Measurements from ENCODE around the gene ZNF143.

Gene ZNF143

GRCh38 chr11:9569588-9570164 lies 108.9 kb downstream of the ZNF143 start:
- peak overlapping the region; percentile 100 for H3K27ac ChIP-seq (ENCODE audit: low read depth, low read length)
- peak overlapping the region; percentile 56; the same call in 1 of the 2 replicates for H3K4me3 ChIP-seq (ENCODE audit: low read depth, low read length)
- no peak overlapping the region for H2AFZ ChIP-seq (ENCODE audit: low read length, unreplicated experiment)
- H3K4me1 ChIP-seq (ENCODE audit: control insufficient read depth, insufficient read depth, low read length, unreplicated experiment) = peaks cover 45% of the 10 kb centered on the region
- no peaks in the 10 kb centered on the region for H3K27me3 ChIP-seq (ENCODE audit: insufficient read depth, low read length)
- H3K36me3 ChIP-seq (ENCODE audit: insufficient read depth, low read length) = no peaks in the 10 kb centered on the region
- peaks cover 11% of the 10 kb centered on the region for H3K79me2 ChIP-seq (ENCODE audit: control insufficient read depth, insufficient read depth, low read length, unreplicated experiment)

- no peak overlapping the region for H2AFZ ChIP-seq (ENCODE audit: low read length, unreplicated experiment)
Measured at GRCh38 chr11:9570313-9571025, 109.7 kb downstream of the ZNF143 start.

GRCh38 chr11:9571071-9571762 lies 110.4 kb downstream of the ZNF143 start:
- Histone ChIP-seq H3K27me3 (ENCODE audit: insufficient read depth, low read length) (no peaks in the 10 kb centered on the region), H3K27ac (ENCODE audit: low read depth, low read length) (peak overlapping the region; percentile 96; the same call in 1 of the 2 replicates), H2AFZ (ENCODE audit: low read length, unreplicated experiment) (no peak overlapping the region), H3K4me3 (ENCODE audit: low read depth, low read length) (no peak overlapping the region), H3K36me3 (ENCODE audit: insufficient read depth, low read length) (peaks cover 11% of the 10 kb centered on the region), H3K79me2 (ENCODE audit: control insufficient read depth, insufficient read depth, low read length, unreplicated experiment) (peaks cover 27% of the 10 kb centered on the region), H3K4me1 (ENCODE audit: control insufficient read depth, insufficient read depth, low read length, unreplicated experiment) (peaks cover 34% of the 10 kb centered on the region)

More at GRCh38 chr11:9570313-9571025, 109.7 kb downstream of the ZNF143 start:
- peaks cover 19% of the 10 kb centered on the region for H3K79me2 ChIP-seq (ENCODE audit: control insufficient read depth, insufficient read depth, low read length, unreplicated experiment)
- H3K4me3 ChIP-seq (ENCODE audit: low read depth, low read length) = no peak overlapping the region
- no peak overlapping the region for H3K27ac ChIP-seq (ENCODE audit: low read depth, low read length)
- H3K27me3 ChIP-seq (ENCODE audit: insufficient read depth, low read length) = no peaks in the 10 kb centered on the region
- peaks cover 38% of the 10 kb centered on the region for H3K4me1 ChIP-seq (ENCODE audit: control insufficient read depth, insufficient read depth, low read length, unreplicated experiment)
- H3K36me3 ChIP-seq (ENCODE audit: insufficient read depth, low read length) = peaks cover 4% of the 10 kb centered on the region; the same call in 1 of the 2 replicates

GRCh38 chr11:9571763-9572115 lies 110.9 kb downstream of the ZNF143 start:
- no peak overlapping the region for H2AFZ ChIP-seq (ENCODE audit: low read length, unreplicated experiment)
- H3K27me3 ChIP-seq (ENCODE audit: insufficient read depth, low read length) = no peaks in the 10 kb centered on the region
- H3K36me3 ChIP-seq (ENCODE audit: insufficient read depth, low read length) = peaks cover 16% of the 10 kb centered on the region
- peaks cover 32% of the 10 kb centered on the region for H3K79me2 ChIP-seq (ENCODE audit: control insufficient read depth, insufficient read depth, low read length, unreplicated experiment)
- H3K4me1 ChIP-seq (ENCODE audit: control insufficient read depth, insufficient read depth, low read length, unreplicated experiment) = peaks cover 32% of the 10 kb centered on the region
- no peak overlapping the region for H3K4me3 ChIP-seq (ENCODE audit: low read depth, low read length)
- peak overlapping the region; percentile 96; the same call in 1 of the 2 replicates for H3K27ac ChIP-seq (ENCODE audit: low read depth, low read length)

GRCh38 chr11:9573052-9573774 lies 112.4 kb downstream of the ZNF143 start, which contains the start of gene WEE1:
WEE1 (plus strand) TSS chr11:9573670; CDS start chr11:9573934, 264 bp downstream.
- Histone ChIP-seq H3K4me3 (ENCODE audit: low read depth, low read length) (peak within 1 kb of the TSS; percentile 95), H2AFZ (ENCODE audit: low read length, unreplicated experiment) (peak within 1 kb of the TSS; percentile 9), H3K36me3 (ENCODE audit: insufficient read depth, low read length) (peaks cover 31% of the 10 kb centered on the region), H3K27me3 (ENCODE audit: insufficient read depth, low read length) (no peaks in the 10 kb centered on the region), H3K4me1 (ENCODE audit: control insufficient read depth, insufficient read depth, low read length, unreplicated experiment) (peaks cover 38% of the 10 kb centered on the region), H3K27ac (ENCODE audit: low read depth, low read length) (peak within 1 kb of the TSS; percentile 96), H3K79me2 (ENCODE audit: control insufficient read depth, insufficient read depth, low read length, unreplicated experiment) (peaks cover 47% of the 10 kb centered on the region)

- Histone ChIP-seq H3K27ac (ENCODE audit: low read depth, low read length) (peak overlapping the region; percentile 96), H3K27me3 (ENCODE audit: insufficient read depth, low read length) (no peaks in the 10 kb centered on the region), H3K4me1 (ENCODE audit: control insufficient read depth, insufficient read depth, low read length, unreplicated experiment) (peaks cover 36% of the 10 kb centered on the region), H3K36me3 (ENCODE audit: insufficient read depth, low read length) (peaks cover 36% of the 10 kb centered on the region), H3K4me3 (ENCODE audit: low read depth, low read length) (peak overlapping the region; percentile 95), H2AFZ (ENCODE audit: low read length, unreplicated experiment) (no peak overlapping the region), H3K79me2 (ENCODE audit: control insufficient read depth, insufficient read depth, low read length, unreplicated experiment) (peaks cover 52% of the 10 kb centered on the region)
Measured at GRCh38 chr11:9573775-9574621, 113.2 kb downstream of the ZNF143 start.

- Histone ChIP-seq H3K27me3 (ENCODE audit: insufficient read depth, low read length) (no peaks in the 10 kb centered on the region), H3K27ac (ENCODE audit: low read depth, low read length) (peak overlapping the region; percentile 96), H2AFZ (ENCODE audit: low read length, unreplicated experiment) (no peak overlapping the region), H3K4me1 (ENCODE audit: control insufficient read depth, insufficient read depth, low read length, unreplicated experiment) (peaks cover 29% of the 10 kb centered on the region), H3K36me3 (ENCODE audit: insufficient read depth, low read length) (peaks cover 43% of the 10 kb centered on the region), H3K4me3 (ENCODE audit: low read depth, low read length) (peak overlapping the region; percentile 95), H3K79me2 (ENCODE audit: control insufficient read depth, insufficient read depth, low read length, unreplicated experiment) (peaks cover 60% of the 10 kb centered on the region)
Measured at GRCh38 chr11:9574622-9575259, 113.9 kb downstream of the ZNF143 start.

- H3K27ac ChIP-seq (ENCODE audit: low read depth, low read length) = peak overlapping the region; percentile 96
- peaks cover 66% of the 10 kb centered on the region for H3K79me2 ChIP-seq (ENCODE audit: control insufficient read depth, insufficient read depth, low read length, unreplicated experiment)
- H3K4me1 ChIP-seq (ENCODE audit: control insufficient read depth, insufficient read depth, low read length, unreplicated experiment) = peaks cover 27% of the 10 kb centered on the region
- H3K36me3 ChIP-seq (ENCODE audit: insufficient read depth, low read length) = peaks cover 50% of the 10 kb centered on the region
- H3K27me3 ChIP-seq (ENCODE audit: insufficient read depth, low read length) = no peaks in the 10 kb centered on the region
- H3K4me3 ChIP-seq (ENCODE audit: low read depth, low read length) = peak overlapping the region; percentile 95
- no peak overlapping the region for H2AFZ ChIP-seq (ENCODE audit: low read length, unreplicated experiment)
Measured at GRCh38 chr11:9575260-9576240, 114.7 kb downstream of the ZNF143 start.

Data from ACC112 (cell line).